ENCODE measurements around the gene PIEZO1.

GRCh38 chr16:88780142-88781062 is 4.6 kb downstream of the PIEZO1 start:
- TF ChIP-seq POLR2A (IDR thresholded peaks at IDR 0.05; ENCODE audit: low read length) (no peak), GATA1 (IDR thresholded peaks at IDR 0.05; ENCODE audit: low read depth, low read length) (no peak)
